ENCODE results near the gene KLHL29.

KLHL29 gene

DNA sequence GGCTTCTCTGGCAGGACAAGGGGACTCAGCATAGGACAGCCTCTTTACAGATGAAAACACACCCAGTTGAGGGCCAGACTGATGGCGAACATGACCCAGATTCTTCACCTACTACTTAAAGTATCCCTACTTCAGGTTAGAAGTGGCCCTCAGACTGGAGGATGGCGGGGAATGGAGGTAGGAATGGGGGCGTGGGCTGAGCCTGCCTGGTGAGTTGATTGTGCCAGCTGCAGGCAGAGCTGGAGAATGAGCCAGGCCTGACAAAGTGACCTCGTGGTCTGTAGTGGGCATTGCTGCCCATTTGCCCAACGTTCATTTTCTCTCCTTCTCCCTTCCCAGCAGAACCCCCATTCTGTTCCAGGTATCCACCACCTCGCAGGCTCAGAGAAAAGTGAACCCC, 186.1 kb downstream of the KLHL29 start:
- Histone ChIP-seq H3K4me1 (ENCODE audit: insufficient read depth, low read length) (no peaks in the 10 kb centered on the region), H3K4me3 (ENCODE audit: low read depth in 1 of 2, low read length in 2 of 2) (no peak overlapping the region), H3K27me3 (ENCODE audit: insufficient read depth, low read length, poor library complexity) (peaks cover 15% of the 10 kb centered on the region), H3K36me3 (ENCODE audit: insufficient read depth, low read length) (no peaks in the 10 kb centered on the region), H4K20me1 (ENCODE audit: insufficient read depth, low read length) (no peaks in the 10 kb centered on the region), H3K79me2 (ENCODE audit: insufficient read depth, low read length) (no peaks in the 10 kb centered on the region), H3K4me2 (ENCODE audit: insufficient read depth, low read length) (no peak overlapping the region), H2AFZ (ENCODE audit: low read depth, low read length) (no peak overlapping the region), H3K9me3 (ENCODE audit: insufficient read depth, low read length, severe bottlenecking) (no peaks in the 10 kb centered on the region), H3K9ac (ENCODE audit: low read depth, low read length) (no peak overlapping the region), H3K27ac (ENCODE audit: low read length) (no peak overlapping the region)
- no peak for DNase-seq
- TF ChIP-seq, protein P1, sequence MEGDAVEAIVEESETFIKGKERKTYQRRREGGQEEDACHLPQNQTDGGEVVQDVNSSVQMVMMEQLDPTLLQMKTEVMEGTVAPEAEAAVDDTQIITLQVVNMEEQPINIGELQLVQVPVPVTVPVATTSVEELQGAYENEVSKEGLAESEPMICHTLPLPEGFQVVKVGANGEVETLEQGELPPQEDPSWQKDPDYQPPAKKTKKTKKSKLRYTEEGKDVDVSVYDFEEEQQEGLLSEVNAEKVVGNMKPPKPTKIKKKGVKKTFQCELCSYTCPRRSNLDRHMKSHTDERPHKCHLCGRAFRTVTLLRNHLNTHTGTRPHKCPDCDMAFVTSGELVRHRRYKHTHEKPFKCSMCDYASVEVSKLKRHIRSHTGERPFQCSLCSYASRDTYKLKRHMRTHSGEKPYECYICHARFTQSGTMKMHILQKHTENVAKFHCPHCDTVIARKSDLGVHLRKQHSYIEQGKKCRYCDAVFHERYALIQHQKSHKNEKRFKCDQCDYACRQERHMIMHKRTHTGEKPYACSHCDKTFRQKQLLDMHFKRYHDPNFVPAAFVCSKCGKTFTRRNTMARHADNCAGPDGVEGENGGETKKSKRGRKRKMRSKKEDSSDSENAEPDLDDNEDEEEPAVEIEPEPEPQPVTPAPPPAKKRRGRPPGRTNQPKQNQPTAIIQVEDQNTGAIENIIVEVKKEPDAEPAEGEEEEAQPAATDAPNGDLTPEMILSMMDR (IDR thresholded peaks at IDR 0.05; ENCODE audit: borderline replicate concordance, extremely low read depth, low read length, poor library complexity, severe bottlenecking), result no peak
- ATAC-seq (ENCODE audit: insufficient read depth, low read depth), result no peak

DNA sequence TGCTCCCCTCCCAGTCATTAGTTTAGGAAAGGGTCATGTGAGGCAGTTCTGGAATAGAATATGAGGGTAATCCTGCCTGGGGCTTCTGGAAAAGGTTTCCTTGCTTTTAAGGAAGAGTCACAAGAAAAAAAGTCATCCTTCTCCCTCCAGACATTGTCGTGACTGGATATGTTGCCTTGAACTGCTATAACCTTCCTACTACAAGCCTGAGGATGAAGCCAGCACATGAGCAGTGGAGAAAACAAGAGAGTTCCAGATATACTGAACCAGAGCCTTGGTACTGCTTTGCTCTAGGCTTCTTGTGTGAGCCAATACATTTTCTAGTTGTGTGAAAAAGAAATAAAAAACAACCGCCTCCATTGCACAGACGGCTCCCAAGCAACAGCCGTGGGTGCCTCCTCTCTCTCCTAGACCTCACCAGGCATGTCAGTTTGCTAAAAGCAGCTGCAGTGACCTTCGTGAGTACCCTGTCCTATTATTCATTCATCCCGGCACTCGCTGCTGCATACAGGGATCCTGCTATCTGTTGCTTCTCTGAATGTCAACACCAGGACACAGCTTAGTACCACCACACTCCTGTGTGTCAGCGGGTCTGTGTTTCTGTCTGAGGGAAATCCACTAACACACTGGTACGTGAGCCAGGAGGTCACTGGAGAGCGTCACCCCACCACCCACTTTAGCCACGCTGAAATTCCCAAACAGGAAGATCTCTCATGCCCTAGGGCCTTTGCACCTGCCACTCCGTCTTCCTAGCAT, 186.7 kb downstream of the KLHL29 start:
- ATAC-seq (ENCODE audit: insufficient read depth, low read depth) (no peak), DNase-seq (no peak)
- H3K27me3 ChIP-seq (ENCODE audit: insufficient read depth, low read length, poor library complexity), result peaks cover 15% of the 10 kb centered on the region
- H3K79me2 ChIP-seq (ENCODE audit: insufficient read depth, low read length), result no peaks in the 10 kb centered on the region
- no peaks in the 10 kb centered on the region for H3K36me3 ChIP-seq (ENCODE audit: insufficient read depth, low read length)
- no peaks in the 10 kb centered on the region for H4K20me1 ChIP-seq (ENCODE audit: insufficient read depth, low read length)
- no peaks in the 10 kb centered on the region for H3K4me1 ChIP-seq (ENCODE audit: insufficient read depth, low read length)
- H3K4me2 ChIP-seq (ENCODE audit: insufficient read depth, low read length), result no peak overlapping the region
- no peak overlapping the region for H3K9ac ChIP-seq (ENCODE audit: low read depth, low read length)
- no peak overlapping the region for H2AFZ ChIP-seq (ENCODE audit: low read depth, low read length)
- H3K27ac ChIP-seq (ENCODE audit: low read length), result no peak overlapping the region
- no peak overlapping the region for H3K4me3 ChIP-seq (ENCODE audit: low read depth in 1 of 2, low read length in 2 of 2)
- no peak for TF ChIP-seq EZH2 (IDR thresholded peaks at IDR 0.05; ENCODE audit: borderline replicate concordance, low read depth, low read length, severe bottlenecking)
- TF ChIP-seq, protein P1 (IDR thresholded peaks at IDR 0.05; ENCODE audit: borderline replicate concordance, extremely low read depth, low read length, poor library complexity, severe bottlenecking), result no peak
- no peaks in the 10 kb centered on the region for H3K9me3 ChIP-seq (ENCODE audit: insufficient read depth, low read length, severe bottlenecking)

DNA sequence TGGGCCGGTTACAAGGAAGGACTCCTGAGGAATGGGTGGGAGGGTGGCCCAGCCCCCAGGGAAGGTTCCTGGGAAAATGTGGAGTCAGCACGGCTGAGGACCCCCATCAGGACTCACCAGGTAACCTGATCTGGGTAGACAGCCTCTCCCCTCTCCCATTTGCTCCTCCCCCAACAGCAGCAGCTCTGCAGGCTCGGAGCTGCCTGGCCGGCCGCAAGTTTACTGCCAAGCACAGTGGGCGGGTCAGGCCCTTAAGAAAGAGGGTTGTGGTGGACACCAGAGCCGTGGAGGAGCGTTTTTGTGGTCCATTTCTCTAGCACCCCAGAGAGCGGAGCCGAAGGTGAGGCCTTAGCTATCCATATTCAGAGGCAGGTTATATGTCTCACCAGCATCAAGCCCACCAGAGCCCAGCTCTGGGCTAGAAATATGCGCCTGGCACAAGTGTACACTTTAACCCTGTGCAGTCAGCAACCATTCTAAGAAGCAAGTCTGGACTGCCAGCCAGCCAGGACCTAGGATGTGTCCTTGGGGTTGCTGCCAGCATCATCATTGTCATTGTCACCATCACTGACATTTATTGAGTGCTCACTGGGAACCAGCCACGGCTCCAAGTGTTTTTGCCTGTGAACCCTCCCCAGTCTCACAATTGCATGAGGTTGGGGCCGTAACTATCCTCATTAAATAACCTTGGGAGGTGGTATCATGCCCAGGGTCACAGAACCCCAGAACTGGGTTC, 190.1 kb downstream of the KLHL29 start:
- no peak overlapping the region for H3K4me2 ChIP-seq (ENCODE audit: insufficient read depth, low read length)
- TF ChIP-seq, protein P1 (IDR thresholded peaks at IDR 0.05; ENCODE audit: borderline replicate concordance, extremely low read depth, low read length, poor library complexity, severe bottlenecking), result no peak
- no peak for TF ChIP-seq EZH2 (IDR thresholded peaks at IDR 0.05; ENCODE audit: borderline replicate concordance, low read depth, low read length, severe bottlenecking)
- ATAC-seq (ENCODE audit: insufficient read depth, low read depth), result no peak

More for the DNA sequence above, 190.1 kb downstream of the KLHL29 start:
- DNase-seq, result no peak
- H3K36me3 ChIP-seq (ENCODE audit: insufficient read depth, low read length), result no peaks in the 10 kb centered on the region
- H3K27ac ChIP-seq (ENCODE audit: low read length), result no peak overlapping the region
- no peaks in the 10 kb centered on the region for H4K20me1 ChIP-seq (ENCODE audit: insufficient read depth, low read length)
- H3K4me3 ChIP-seq (ENCODE audit: low read depth in 1 of 2, low read length in 2 of 2), result no peak overlapping the region
- no peaks in the 10 kb centered on the region for H3K4me1 ChIP-seq (ENCODE audit: insufficient read depth, low read length)
- no peak overlapping the region for H2AFZ ChIP-seq (ENCODE audit: low read depth, low read length)
- H3K27me3 ChIP-seq (ENCODE audit: insufficient read depth, low read length, poor library complexity), result peaks cover 4% of the 10 kb centered on the region
- no peaks in the 10 kb centered on the region for H3K9me3 ChIP-seq (ENCODE audit: insufficient read depth, low read length, severe bottlenecking)
- no peak overlapping the region for H3K9ac ChIP-seq (ENCODE audit: low read depth, low read length)
- no peaks in the 10 kb centered on the region for H3K79me2 ChIP-seq (ENCODE audit: insufficient read depth, low read length)

Measured in DND-41 (cell line).